Measurements from ENCODE around the gene HEXIM1.

DNA sequence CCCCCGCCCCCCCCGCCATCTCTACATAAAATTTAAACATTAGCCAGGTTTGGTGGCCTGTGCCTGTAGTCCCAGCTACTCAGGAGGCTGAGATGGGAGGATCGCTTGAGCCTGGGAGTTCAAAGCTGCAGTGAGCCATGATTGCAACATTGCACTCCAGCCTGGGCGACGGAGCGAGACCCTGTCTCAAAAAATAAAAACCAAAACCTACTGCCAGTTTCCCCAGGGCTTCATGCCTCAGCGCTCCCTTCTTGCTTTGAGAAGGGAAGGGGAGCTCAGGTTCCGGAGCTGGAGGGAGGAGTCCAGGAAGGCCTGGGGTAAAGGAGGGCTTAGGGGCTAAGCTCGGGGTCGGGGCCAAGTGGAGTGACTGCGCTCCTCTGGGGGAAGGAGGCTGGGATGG, 36.4 kb upstream of the HEXIM1 start:
- TF ChIP-seq, protein P1, sequence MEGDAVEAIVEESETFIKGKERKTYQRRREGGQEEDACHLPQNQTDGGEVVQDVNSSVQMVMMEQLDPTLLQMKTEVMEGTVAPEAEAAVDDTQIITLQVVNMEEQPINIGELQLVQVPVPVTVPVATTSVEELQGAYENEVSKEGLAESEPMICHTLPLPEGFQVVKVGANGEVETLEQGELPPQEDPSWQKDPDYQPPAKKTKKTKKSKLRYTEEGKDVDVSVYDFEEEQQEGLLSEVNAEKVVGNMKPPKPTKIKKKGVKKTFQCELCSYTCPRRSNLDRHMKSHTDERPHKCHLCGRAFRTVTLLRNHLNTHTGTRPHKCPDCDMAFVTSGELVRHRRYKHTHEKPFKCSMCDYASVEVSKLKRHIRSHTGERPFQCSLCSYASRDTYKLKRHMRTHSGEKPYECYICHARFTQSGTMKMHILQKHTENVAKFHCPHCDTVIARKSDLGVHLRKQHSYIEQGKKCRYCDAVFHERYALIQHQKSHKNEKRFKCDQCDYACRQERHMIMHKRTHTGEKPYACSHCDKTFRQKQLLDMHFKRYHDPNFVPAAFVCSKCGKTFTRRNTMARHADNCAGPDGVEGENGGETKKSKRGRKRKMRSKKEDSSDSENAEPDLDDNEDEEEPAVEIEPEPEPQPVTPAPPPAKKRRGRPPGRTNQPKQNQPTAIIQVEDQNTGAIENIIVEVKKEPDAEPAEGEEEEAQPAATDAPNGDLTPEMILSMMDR (conservative IDR thresholded peaks at IDR 0.05; ENCODE audit: low read length) = no peak
- TF ChIP-seq EZH2phosphoT487 (IDR thresholded peaks at IDR 0.05; ENCODE audit: borderline replicate concordance, low read depth, low read length) = no peak

Data from OCI-LY7 (cell line).